Breast epithelium (tissue), 4 donors: ENCODE data around the gene RALGPS1. TPM values are rescaled to one million over a fixed set of nuclear protein-coding genes. Genes with fewer than 3 reads are reported as not detected.

Experiments
- DNase-seq, 2 donors: peaks; one replicate each; pipeline ENCODE4 v3.0.0-alpha.2; 2019; ENCODE audit warnings: low spot score in 2 of 2
- H3K27ac ChIP-seq, 2 donors: fragments of 200-600 bp; sonication (generic) in 1 of 2; one replicate each; pipeline ENCODE4 v1.5.1; 2016 to 2019; ENCODE audit warnings: mild to moderate bottlenecking in 1 of 2
- H3K27me3 ChIP-seq, 2 donors: fragments of 200-600 bp; sonication (generic) in 1 of 2; one replicate each; pipeline versions ENCODE4 v1.5.1 to v1.6.0; 2017 to 2019; ENCODE audit warnings: control low read depth in 1 of 2, mild to moderate bottlenecking in 1 of 2
- H3K36me3 ChIP-seq: fragments of 200-600 bp; one replicate; pipeline ENCODE4 v1.5.1; 2019
- H3K4me1 ChIP-seq, 2 donors: fragments of 200-600 bp; sonication (generic); one replicate each; pipeline ENCODE4 v1.5.1; 2016 to 2019; ENCODE audit warnings: control low read depth in 1 of 2
- H3K4me3 ChIP-seq, 3 donors: fragments of 200-600 bp; sonication (generic); 1 replicate in 2 of 3; 2 replicates in 1 of 3; pipeline ENCODE4 v1.5.1; 2016 to 2019; ENCODE audit warnings: mild to moderate bottlenecking in 3 of 3, moderate library complexity in 2 of 3
- H3K9me3 ChIP-seq, 2 donors: fragments of 200-600 bp; sonication (generic) in 1 of 2; one replicate each; pipeline ENCODE4 v1.5.1; 2016 to 2019; ENCODE audit warnings: control low read depth in 1 of 2
- POLR2A ChIP-seq: fragments of 450-650 bp; IDR thresholded peaks from one replicate; pipeline ENCODE4 v1.6.1; 2016; ENCODE audit warnings: antibody characterized with exemption, mild to moderate bottlenecking, moderate library complexity
- POLR2AphosphoS5 ChIP-seq, 3 donors: sonication (generic); formaldehyde crosslinking; IDR thresholded peaks; one replicate each; pipeline ENCODE4 v1.6.1; 2017; ENCODE audit warnings: antibody characterized with exemption in 3 of 3
- intact Hi-C: fragments of 100-400 bp; cut with DNase I; formaldehyde crosslinking; loops from one replicate; pipeline ENCODE4 v1.15.1; 2023; ENCODE audit warnings: low total_unique reads
- total RNA-seq, 3 donors: library from RNA; depleted of rRNA; stranded (reverse); fragments of >200 nt; gene quantifications; one replicate each; pipeline ENCODE4 v1.1.0, GENCODE V29; 2016
- TF ChIP-seq, protein P1 (sequence below), 3 donors: fragments of 450-650 bp; IDR thresholded peaks; one replicate each; pipeline ENCODE4 v1.5.1; 2016 to 2017; ENCODE audit warnings: antibody characterized with exemption in 3 of 3, mild to moderate bottlenecking in 3 of 3, moderate library complexity in 3 of 3

Gene RALGPS1
- total RNA-seq, 3 donors from 2014 or later = 5.8 to 30.7 (median 15.1) TPM

DNA sequence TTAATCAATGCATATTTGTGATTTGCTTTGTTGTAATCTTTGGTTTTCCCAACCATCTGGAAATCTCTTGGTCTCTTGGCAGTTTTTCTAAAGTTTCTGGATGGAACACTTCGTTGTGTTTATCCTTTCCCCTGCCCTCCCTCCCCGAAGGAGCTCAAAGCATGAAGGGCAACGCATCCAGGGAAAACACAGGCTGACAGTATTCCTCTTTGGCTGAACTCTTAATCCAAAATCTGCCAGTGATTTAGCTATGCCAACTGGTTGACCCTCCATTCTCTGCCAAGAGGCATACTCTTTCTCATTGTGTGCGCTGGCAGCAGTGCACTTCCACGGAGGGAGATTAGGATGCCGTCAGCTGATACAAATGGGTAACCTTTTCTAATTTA, 33.6 kb upstream of the RALGPS1 start:
- H3K27ac ChIP-seq = no peak overlapping the region
- H3K36me3 ChIP-seq = peaks cover 5% of the 10 kb centered on the region
- H3K4me3 ChIP-seq = no peak overlapping the region
- no peak for DNase-seq
- TF ChIP-seq POLR2A (no peak), POLR2AphosphoS5 (IDR thresholded peaks at IDR 0.05) (no peak)
- TF ChIP-seq, protein P1, sequence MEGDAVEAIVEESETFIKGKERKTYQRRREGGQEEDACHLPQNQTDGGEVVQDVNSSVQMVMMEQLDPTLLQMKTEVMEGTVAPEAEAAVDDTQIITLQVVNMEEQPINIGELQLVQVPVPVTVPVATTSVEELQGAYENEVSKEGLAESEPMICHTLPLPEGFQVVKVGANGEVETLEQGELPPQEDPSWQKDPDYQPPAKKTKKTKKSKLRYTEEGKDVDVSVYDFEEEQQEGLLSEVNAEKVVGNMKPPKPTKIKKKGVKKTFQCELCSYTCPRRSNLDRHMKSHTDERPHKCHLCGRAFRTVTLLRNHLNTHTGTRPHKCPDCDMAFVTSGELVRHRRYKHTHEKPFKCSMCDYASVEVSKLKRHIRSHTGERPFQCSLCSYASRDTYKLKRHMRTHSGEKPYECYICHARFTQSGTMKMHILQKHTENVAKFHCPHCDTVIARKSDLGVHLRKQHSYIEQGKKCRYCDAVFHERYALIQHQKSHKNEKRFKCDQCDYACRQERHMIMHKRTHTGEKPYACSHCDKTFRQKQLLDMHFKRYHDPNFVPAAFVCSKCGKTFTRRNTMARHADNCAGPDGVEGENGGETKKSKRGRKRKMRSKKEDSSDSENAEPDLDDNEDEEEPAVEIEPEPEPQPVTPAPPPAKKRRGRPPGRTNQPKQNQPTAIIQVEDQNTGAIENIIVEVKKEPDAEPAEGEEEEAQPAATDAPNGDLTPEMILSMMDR (IDR thresholded peaks at IDR 0.05) = no peak
- no peaks in the 10 kb centered on the region for H3K9me3 ChIP-seq
- H3K27me3 ChIP-seq = no peaks in the 10 kb centered on the region
- H3K4me1 ChIP-seq = no peaks in the 10 kb centered on the region
- intact Hi-C loops = no loop called here

DNA sequence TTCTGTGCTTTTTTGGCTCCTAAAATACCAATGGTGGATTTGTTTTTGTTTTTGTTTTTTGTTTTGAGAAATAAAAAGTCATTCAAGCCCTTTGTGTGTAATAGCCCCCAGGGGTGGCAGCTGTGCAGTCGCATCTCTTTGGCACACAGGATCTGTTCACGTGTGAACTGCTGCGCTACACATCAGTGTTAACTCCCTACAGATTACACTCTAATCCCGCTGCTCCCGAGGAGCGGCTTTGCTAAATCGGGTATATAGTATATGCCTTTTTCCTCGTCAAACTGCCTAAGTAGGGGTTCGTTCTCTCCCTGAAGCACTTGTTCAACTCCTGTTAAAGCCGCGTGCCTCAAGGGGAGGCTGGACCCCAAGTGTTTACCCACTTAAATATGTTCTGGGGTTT, 31.8 kb upstream of the RALGPS1 start:
- peaks cover 5% of the 10 kb centered on the region for H3K36me3 ChIP-seq
- no peak overlapping the region for H3K4me3 ChIP-seq
- intact Hi-C loops = no loop called here
- no peaks in the 10 kb centered on the region for H3K4me1 ChIP-seq
- TF ChIP-seq, protein P1 (IDR thresholded peaks at IDR 0.05) = no peak
- TF ChIP-seq POLR2AphosphoS5 (IDR thresholded peaks at IDR 0.05) (no peak), POLR2A (no peak)
- no peaks in the 10 kb centered on the region for H3K27me3 ChIP-seq
- H3K9me3 ChIP-seq = no peaks in the 10 kb centered on the region
- no peak overlapping the region for H3K27ac ChIP-seq
- no peak for DNase-seq

DNA sequence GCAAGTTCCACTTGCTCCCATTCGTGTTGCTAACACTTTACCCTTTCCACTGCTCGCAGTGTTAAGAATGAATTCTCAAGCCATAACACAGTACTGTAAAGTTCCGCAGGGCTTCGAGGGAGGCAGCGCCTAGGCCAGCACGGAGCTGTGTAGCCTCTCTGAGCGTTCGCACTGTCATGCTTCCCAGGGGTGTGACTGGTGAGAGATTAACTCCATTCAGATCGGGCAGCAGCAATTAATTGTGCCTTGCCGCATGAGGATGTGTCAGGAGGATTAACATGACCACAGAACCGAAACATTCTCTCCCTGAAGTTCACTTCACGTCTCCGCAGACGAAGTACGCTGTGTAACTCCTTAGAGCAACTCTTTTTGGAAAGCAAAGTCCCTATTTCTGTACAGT, 30.9 kb upstream of the RALGPS1 start:
- no peak for DNase-seq
- intact Hi-C loops = no loop called here
- TF ChIP-seq, protein P1 (IDR thresholded peaks at IDR 0.05) = no peak
- TF ChIP-seq POLR2AphosphoS5 (IDR thresholded peaks at IDR 0.05) (no peak), POLR2A (no peak)
- no peaks in the 10 kb centered on the region for H3K4me1 ChIP-seq
- peaks cover 5% of the 10 kb centered on the region for H3K36me3 ChIP-seq
- no peaks in the 10 kb centered on the region for H3K9me3 ChIP-seq
- H3K27ac ChIP-seq = no peak overlapping the region
- H3K4me3 ChIP-seq = no peak overlapping the region
- no peaks in the 10 kb centered on the region for H3K27me3 ChIP-seq

DNA sequence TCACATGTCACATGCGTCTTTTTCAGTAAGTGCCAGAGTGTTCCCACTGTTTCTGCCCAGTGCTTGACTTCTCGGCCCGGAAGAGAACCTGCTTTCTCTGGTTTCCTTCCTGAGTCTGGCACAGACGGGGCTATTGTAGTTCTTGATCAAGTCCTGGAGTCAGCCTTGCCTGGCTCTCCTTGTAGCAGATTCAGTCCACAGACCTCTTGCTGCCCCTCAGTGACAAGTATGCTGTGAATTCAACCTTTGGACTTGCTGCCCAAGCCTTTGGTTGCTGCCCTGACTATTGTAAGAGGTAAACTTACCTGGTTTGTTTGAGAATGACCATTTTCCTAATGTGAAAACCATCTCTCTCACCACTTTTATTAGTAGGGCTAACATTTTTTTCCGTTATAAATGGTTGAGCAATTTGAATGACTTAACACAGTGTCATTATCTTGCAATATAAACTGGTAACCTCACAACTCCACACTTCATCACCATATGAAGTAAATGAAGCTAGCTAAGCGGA, 29.4 kb upstream of the RALGPS1 start:
- H3K9me3 ChIP-seq = no peaks in the 10 kb centered on the region
- H3K36me3 ChIP-seq = no peaks in the 10 kb centered on the region
- H3K27me3 ChIP-seq = no peaks in the 10 kb centered on the region
- TF ChIP-seq, protein P1 (IDR thresholded peaks at IDR 0.05) = no peak
- TF ChIP-seq POLR2A (no peak), POLR2AphosphoS5 (IDR thresholded peaks at IDR 0.05) (no peak)
- H3K4me3 ChIP-seq = no peak overlapping the region
- no peak overlapping the region for H3K27ac ChIP-seq
- no peaks in the 10 kb centered on the region for H3K4me1 ChIP-seq
- intact Hi-C loops = no loop called here
- DNase-seq = no peak

DNA sequence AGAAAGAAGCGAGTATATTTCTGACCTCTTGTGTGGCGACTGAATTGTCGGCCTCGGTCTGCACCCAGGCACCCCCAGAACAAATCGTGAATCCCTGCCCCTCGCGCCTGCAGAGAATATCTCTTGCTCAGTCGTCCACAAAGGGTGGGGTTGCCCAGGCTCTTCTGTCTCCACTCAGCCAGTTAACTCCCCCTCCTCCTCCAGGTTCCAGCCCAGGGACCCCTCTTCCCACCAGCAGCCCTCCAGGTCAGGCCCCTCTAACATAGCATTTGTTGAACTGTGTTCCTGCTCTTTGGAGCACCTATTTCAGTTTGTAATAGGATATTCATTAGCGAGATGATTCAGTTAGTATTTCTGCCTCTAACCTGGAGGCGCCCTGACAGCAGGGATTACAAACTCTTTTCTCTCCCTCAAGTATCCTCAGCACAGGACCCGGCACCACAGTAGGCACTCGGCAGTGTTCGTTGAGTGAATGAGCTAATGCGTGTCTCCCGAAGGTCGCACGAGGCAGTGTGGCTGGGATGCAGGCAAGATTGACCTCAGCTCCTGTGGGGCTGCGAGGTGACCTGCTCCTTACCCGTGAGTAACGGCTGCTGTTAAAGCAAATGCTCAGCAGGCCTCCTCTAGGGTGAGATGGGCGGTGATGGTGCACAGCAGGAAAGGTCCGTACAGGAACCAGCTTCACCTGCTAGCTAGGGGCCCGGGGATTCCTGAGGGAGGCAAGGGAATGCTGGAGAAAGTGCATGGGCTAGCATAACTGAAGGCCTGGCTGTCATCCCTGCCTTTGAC, 28.4 kb upstream of the RALGPS1 start:
- Histone ChIP-seq H3K27me3 (no peaks in the 10 kb centered on the region), H3K9me3 (no peaks in the 10 kb centered on the region), H3K27ac (no peak overlapping the region), H3K36me3 (no peaks in the 10 kb centered on the region), H3K4me3 (no peak overlapping the region), H3K4me1 (no peaks in the 10 kb centered on the region)
- no peak for DNase-seq
- intact Hi-C loops = no loop called here
- TF ChIP-seq, protein P1 (IDR thresholded peaks at IDR 0.05) = no peak
- TF ChIP-seq POLR2AphosphoS5 (IDR thresholded peaks at IDR 0.05) (no peak), POLR2A (no peak)
